ENCODE results near the gene ECM1. TPM values are rescaled to one million over a fixed set of nuclear protein-coding genes. Genes with fewer than 3 reads are reported as not detected.

ECM1 gene
- total and polyA plus RNA-seq, 2 experiments from 2014 or later = 0.74 to 1.1 TPM

DNA sequence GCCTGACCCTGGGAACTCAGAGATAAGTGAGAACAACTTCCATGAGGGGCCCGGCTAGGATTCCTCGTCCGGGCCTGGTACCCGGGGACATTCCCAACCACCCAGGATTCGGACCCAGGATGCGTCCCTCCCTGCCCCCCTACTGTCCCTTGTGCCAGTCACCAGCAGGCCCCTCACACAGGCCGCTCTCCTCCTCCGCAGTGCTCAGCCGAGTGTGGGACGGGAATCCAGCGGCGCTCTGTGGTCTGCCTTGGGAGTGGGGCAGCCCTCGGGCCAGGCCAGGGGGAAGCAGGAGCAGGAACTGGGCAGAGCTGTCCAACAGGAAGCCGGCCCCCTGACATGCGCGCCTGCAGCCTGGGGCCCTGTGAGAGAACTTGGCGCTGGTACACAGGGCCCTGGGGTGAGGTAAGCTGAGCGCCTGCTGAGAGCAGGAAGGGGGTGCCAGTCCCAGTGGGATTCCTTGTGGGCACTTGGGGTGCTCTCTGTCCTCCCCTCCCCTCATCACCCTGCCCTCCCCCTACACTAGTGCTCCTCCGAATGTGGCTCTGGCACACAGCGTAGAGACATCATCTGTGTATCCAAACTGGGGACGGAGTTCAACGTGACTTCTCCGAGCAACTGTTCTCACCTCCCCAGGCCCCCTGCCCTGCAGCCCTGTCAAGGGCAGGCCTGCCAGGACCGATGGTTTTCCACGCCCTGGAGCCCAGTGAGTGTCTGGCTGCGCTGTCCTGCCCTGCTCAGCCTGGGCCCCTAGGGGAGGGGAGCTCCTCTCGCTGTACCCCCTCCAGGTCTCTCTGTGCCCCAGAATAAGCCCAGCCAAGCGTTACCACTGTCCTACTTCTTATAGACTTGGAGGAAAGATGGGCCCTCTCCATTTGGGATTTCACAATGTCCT, 51.1 kb downstream of the ECM1 start:
- no peak overlapping the region for H3K4me3 Mint-ChIP-seq
- ATAC-seq (no peak), DNase-seq (ENCODE audit: low spot score) (peak; percentile 16)
- Histone ChIP-seq H2AFZ (no peak overlapping the region), H3K9me2 (ENCODE audit: insufficient read depth) (no peaks in the 10 kb centered on the region), H3K4me2 (no peak overlapping the region), H3K4me3 (no peak overlapping the region), H4K20me1 (replicated peaks; ENCODE audit: insufficient read depth) (no peaks in the 10 kb centered on the region), H3K36me3 (ENCODE audit: insufficient read depth) (no peaks in the 10 kb centered on the region), H3K27ac (ENCODE audit: low read depth) (no peak overlapping the region), H3K27me3 (ENCODE audit: insufficient read depth) (no peaks in the 10 kb centered on the region), H3F3A (replicated peaks; ENCODE audit: low read depth) (peaks cover 4% of the 10 kb centered on the region), H3K79me2 (replicated peaks; ENCODE audit: insufficient read depth) (peaks cover 7% of the 10 kb centered on the region), H3K4me1 (ENCODE audit: insufficient read depth) (peaks cover 28% of the 10 kb centered on the region)
- H3K36me3 Mint-ChIP-seq (ENCODE audit: low read depth) = no peaks in the 10 kb centered on the region
- no peaks in the 10 kb centered on the region for H3K9me3 Mint-ChIP-seq
- TF ChIP-seq, protein P1, sequence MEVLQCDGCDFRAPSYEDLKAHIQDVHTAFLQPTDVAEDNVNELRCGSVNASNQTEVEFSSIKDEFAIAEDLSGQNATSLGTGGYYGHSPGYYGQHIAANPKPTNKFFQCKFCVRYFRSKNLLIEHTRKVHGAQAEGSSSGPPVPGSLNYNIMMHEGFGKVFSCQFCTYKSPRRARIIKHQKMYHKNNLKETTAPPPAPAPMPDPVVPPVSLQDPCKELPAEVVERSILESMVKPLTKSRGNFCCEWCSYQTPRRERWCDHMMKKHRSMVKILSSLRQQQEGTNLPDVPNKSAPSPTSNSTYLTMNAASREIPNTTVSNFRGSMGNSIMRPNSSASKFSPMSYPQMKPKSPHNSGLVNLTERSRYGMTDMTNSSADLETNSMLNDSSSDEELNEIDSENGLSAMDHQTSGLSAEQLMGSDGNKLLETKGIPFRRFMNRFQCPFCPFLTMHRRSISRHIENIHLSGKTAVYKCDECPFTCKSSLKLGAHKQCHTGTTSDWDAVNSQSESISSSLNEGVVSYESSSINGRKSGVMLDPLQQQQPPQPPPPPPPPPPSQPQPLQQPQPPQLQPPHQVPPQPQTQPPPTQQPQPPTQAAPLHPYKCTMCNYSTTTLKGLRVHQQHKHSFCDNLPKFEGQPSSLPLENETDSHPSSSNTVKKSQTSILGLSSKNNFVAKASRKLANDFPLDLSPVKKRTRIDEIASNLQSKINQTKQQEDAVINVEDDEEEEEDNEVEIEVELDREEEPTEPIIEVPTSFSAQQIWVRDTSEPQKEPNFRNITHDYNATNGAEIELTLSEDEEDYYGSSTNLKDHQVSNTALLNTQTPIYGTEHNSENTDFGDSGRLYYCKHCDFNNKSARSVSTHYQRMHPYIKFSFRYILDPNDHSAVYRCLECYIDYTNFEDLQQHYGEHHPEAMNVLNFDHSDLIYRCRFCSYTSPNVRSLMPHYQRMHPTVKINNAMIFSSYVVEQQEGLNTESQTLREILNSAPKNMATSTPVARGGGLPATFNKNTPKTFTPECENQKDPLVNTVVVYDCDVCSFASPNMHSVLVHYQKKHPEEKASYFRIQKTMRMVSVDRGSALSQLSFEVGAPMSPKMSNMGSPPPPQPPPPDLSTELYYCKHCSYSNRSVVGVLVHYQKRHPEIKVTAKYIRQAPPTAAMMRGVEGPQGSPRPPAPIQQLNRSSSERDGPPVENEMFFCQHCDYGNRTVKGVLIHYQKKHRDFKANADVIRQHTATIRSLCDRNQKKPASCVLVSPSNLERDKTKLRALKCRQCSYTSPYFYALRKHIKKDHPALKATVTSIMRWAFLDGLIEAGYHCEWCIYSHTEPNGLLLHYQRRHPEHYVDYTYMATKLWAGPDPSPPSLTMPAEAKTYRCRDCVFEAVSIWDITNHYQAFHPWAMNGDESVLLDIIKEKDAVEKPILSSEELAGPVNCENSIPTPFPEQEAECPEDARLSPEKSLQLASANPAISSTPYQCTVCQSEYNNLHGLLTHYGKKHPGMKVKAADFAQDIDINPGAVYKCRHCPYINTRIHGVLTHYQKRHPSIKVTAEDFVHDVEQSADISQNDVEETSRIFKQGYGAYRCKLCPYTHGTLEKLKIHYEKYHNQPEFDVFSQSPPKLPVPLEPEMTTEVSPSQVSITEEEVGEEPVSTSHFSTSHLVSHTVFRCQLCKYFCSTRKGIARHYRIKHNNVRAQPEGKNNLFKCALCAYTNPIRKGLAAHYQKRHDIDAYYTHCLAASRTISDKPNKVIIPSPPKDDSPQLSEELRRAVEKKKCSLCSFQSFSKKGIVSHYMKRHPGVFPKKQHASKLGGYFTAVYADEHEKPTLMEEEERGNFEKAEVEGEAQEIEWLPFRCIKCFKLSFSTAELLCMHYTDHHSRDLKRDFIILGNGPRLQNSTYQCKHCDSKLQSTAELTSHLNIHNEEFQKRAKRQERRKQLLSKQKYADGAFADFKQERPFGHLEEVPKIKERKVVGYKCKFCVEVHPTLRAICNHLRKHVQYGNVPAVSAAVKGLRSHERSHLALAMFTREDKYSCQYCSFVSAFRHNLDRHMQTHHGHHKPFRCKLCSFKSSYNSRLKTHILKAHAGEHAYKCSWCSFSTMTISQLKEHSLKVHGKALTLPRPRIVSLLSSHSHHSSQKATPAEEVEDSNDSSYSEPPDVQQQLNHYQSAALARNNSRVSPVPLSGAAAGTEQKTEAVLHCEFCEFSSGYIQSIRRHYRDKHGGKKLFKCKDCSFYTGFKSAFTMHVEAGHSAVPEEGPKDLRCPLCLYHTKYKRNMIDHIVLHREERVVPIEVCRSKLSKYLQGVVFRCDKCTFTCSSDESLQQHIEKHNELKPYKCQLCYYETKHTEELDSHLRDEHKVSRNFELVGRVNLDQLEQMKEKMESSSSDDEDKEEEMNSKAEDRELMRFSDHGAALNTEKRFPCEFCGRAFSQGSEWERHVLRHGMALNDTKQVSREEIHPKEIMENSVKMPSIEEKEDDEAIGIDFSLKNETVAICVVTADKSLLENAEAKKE (CRISPR knock-in tag; IDR thresholded peaks at IDR 0.05) = no peak
- TF ChIP-seq, protein P2, sequence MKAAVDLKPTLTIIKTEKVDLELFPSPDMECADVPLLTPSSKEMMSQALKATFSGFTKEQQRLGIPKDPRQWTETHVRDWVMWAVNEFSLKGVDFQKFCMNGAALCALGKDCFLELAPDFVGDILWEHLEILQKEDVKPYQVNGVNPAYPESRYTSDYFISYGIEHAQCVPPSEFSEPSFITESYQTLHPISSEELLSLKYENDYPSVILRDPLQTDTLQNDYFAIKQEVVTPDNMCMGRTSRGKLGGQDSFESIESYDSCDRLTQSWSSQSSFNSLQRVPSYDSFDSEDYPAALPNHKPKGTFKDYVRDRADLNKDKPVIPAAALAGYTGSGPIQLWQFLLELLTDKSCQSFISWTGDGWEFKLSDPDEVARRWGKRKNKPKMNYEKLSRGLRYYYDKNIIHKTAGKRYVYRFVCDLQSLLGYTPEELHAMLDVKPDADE (IDR thresholded peaks at IDR 0.05) = no peak
- TF ChIP-seq, protein P3, sequence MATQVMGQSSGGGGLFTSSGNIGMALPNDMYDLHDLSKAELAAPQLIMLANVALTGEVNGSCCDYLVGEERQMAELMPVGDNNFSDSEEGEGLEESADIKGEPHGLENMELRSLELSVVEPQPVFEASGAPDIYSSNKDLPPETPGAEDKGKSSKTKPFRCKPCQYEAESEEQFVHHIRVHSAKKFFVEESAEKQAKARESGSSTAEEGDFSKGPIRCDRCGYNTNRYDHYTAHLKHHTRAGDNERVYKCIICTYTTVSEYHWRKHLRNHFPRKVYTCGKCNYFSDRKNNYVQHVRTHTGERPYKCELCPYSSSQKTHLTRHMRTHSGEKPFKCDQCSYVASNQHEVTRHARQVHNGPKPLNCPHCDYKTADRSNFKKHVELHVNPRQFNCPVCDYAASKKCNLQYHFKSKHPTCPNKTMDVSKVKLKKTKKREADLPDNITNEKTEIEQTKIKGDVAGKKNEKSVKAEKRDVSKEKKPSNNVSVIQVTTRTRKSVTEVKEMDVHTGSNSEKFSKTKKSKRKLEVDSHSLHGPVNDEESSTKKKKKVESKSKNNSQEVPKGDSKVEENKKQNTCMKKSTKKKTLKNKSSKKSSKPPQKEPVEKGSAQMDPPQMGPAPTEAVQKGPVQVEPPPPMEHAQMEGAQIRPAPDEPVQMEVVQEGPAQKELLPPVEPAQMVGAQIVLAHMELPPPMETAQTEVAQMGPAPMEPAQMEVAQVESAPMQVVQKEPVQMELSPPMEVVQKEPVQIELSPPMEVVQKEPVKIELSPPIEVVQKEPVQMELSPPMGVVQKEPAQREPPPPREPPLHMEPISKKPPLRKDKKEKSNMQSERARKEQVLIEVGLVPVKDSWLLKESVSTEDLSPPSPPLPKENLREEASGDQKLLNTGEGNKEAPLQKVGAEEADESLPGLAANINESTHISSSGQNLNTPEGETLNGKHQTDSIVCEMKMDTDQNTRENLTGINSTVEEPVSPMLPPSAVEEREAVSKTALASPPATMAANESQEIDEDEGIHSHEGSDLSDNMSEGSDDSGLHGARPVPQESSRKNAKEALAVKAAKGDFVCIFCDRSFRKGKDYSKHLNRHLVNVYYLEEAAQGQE (IDR thresholded peaks at IDR 0.05; ENCODE audit: unreplicated experiment) = no peak
- TF ChIP-seq STAT1 (IDR thresholded peaks at IDR 0.05; ENCODE audit: unreplicated experiment) (no peak), ZNF331 (CRISPR knock-in tag; IDR thresholded peaks at IDR 0.05; ENCODE audit: low read depth) (no peak), ZNF114 (CRISPR knock-in tag; IDR thresholded peaks at IDR 0.05) (no peak), CREB1 (CRISPR knock-in tag; IDR thresholded peaks at IDR 0.05; ENCODE audit: low read depth) (no peak), NANOG (IDR thresholded peaks at IDR 0.05; ENCODE audit: borderline replicate concordance) (no peak), POLR2AphosphoS5 (IDR thresholded peaks at IDR 0.05; ENCODE audit: low read depth) (no peak), EZH2phosphoT487 (IDR thresholded peaks at IDR 0.05; ENCODE audit: unreplicated experiment) (no peak)
- no peak overlapping the region for H3K27ac Mint-ChIP-seq
- peaks cover 20% of the 10 kb centered on the region for H3K27me3 Mint-ChIP-seq (ENCODE audit: insufficient read depth, low read depth, poor library complexity)
- H3K4me1 Mint-ChIP-seq = peaks cover 40% of the 10 kb centered on the region
